Fibroblast of lung (primary cell): ENCODE data around the gene IGFL2.

ENCODE experiments used
- CTCF ChIP-seq, 2 donors: IDR thresholded peaks in 1 of 2; conservative IDR thresholded peaks in 1 of 2; 1 replicate in 1 of 2; 2 replicates in 1 of 2; pipeline ENCODE4 v1.5.1; 2011 to 2012; ENCODE audit warnings: low read length in 2 of 2, control low read depth in 1 of 2, inconsistent platforms in 1 of 2, low read depth in 1 of 2, mild to moderate bottlenecking in 1 of 2
- EZH2 ChIP-seq: IDR thresholded peaks from 2 replicates; pipeline ENCODE4 v1.5.1; 2012; ENCODE audit warnings: low read length, control low read depth, mild to moderate bottlenecking; ENCODE audit errors: missing control alignments

- TF ChIP-seq CTCF (conservative IDR thresholded peaks at IDR 0.05 in 1 of 2, IDR thresholded peaks at IDR 0.05 in 1 of 2; ENCODE audit: low read depth in 1 of 2, low read length in 2 of 2) (no peak), EZH2 (no peak)
Measured at GRCh38 chr19:46107371-46107770, 40.7 kb upstream of the IGFL2 start.
